OCI-M2 (cell line): ENCODE measurements around the gene CSPG4.
"Not testable (repeated sequence)": the region's sequence is repeated elsewhere in the genome, so short reads cannot be mapped to it uniquely, and the experiment has no call there.

ENCODE experiments used
- DNase-seq: peaks from one replicate; lab custom pipeline; 2025; ENCODE audit not compliant: unreplicated experiment; lab: John Stamatoyannopoulos, UW

The CSPG4 gene

GRCh38 chr15:75689429-75689828, 23.2 kb downstream of the CSPG4 start:
- DNase-seq, result not testable (repeated sequence)

GRCh38 chr15:75688831-75689230, 23.8 kb downstream of the CSPG4 start:
- DNase-seq, result no peak

- DNase-seq, result no peak
Observed at GRCh38 chr15:75688278-75688557, 24.4 kb downstream of the CSPG4 start.

DNA sequence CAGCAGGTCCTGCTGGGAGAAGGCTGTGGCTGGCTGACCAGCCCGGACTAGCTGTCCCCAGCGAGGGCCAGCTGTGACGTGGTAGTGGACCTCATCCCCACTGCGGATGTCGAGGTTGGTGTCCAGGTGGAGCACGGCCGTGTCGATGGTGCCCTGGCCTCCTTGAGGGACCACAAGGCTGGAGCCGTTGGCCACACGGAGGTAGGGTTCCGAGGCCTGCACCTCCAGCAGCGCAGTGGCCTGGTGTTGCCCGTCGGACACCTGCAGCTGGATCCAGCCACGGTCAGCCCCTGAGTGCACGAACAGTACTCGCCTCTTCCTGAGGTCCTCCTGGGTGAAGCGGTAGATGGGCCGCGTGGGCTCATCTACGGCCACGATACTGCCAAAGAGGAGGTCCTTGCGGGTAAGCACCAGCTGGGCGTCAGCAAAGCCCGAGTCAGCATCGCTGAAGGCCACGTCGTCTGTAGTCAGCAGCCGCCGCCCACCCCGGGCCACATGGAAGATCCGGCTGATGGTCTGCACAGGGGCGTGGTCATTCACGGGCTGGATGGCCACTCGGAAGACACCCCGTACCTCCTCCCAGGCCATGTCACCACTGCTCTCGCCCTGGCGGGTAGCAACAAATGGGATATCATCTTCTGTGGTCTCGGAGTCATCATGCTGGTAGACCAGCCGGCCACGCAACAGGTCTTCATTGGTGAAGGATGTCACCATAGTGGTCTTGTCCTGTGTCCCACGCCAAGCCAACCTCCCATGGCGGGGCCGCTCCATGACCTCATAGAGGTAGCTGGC, 25.0 kb downstream of the CSPG4 start:
- no peak for DNase-seq

GRCh38 chr15:75686212-75686642, 26.4 kb downstream of the CSPG4 start:
- DNase-seq, result peak; percentile 1

DNA sequence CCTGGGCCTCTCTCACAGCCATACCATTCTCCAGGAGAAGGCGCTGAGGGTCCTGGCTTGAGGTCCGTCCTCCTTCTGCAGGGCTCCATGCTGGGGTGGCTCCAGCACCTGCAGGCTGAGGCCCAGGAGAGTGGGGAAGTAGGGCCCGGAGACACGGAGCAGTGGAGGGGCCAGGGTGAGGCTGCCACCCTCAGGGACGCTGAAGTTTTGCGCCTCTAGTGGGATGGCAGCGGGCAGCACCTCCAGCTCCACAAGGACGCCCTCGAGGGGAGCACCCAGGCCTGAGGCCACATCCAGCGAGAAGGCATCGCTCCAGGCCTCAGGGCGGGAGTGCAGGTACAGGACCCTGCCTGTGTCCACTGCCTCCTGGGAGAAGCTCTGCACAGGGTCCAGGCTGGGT, 27.5 kb downstream of the CSPG4 start:
- DNase-seq, result no peak

GRCh38 chr15:75684648-75685047, 28.0 kb downstream of the CSPG4 start:
- no peak for DNase-seq

- peak; percentile 47 for DNase-seq
Observed at GRCh38 chr15:75683646-75684312, 28.9 kb downstream of the CSPG4 start.

- no peak for DNase-seq
Observed at GRCh38 chr15:75682181-75683135, 30.2 kb downstream of the CSPG4 start.

DNA sequence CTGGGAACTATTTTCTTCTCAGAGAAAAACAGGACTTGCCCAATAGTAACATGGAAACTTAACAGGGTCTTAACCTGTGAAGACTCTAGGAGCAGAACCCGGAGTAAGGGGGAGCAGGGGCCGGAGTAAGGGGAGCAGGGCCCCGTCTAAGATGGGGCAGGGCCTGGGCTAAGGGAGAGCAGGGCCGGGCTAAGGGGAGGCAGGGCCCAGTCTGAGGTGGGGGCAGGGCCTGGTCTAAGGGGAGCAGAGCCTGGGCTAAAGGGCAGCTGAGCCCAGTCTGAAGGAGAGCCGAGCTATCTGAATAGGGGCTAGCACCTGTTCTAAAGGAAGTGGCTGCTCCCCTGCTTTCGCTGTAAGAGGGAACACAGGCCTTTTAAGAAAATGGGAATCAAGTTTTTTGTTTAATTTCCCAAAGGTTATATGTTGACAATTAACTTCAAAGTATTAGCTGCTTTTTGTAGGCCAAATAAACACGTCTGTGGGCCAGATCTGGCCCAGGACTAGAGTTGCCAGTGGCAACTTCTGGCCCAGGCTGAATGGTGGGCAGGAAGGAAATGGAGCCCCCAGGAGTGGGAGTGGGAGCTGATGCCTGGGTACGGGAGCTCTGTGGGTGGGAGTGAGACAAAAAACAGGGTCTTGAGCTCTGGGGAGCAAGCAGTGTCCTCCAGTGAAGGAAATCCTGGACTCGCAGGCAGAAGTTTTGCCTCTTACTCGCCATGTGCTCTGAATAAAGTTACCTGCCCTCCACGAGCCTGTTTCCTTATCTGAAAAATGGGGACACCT, 32.5 kb downstream of the CSPG4 start:
- DNase-seq, result no peak

DNA sequence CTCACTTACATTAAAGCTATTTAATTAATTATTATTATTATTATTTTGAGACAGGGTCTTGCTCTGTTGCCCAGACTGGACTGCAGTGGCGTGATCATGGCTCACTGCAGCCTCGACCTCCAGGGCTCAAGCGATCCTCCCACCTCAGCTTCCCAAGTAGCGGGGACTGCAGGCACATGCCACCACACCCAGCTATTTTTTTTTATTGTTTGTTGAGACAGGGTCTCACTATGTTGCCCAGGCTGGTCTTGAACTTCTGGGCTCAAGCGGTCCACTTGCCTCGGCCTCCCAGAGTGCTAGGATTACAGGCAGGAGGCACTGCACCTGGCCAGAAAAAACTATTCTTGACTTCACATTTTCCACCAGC, 34.3 kb downstream of the CSPG4 start:
- DNase-seq, result not testable (repeated sequence)

- DNase-seq, result no peak
Observed at GRCh38 chr15:75677465-75678323, 35.0 kb downstream of the CSPG4 start.

GRCh38 chr15:75676688-75677464, 35.8 kb downstream of the CSPG4 start:
- DNase-seq, result no peak

GRCh38 chr15:75675579-75676404, 36.9 kb downstream of the CSPG4 start:
- no peak for DNase-seq

DNA sequence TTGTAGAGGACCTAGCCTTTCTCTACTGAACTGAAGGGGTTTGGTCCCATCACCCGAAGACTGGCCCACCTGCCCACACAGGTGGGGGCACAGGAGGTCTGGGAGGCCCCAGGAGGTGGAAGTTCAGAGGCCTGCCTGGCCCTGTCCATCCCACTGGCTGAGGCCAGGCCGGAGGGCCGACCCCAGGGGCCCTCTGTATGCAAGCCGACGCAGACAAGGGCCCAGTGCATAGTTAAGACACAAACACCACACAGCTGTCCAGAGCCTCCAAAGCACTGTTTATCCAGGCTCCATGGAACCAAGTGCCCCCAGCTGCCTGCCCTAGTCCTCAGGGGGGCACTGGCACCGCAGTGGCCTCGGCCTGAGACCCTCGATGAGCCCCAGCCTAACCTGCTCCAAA, 38.3 kb downstream of the CSPG4 start:
- DNase-seq, result no peak

DNA sequence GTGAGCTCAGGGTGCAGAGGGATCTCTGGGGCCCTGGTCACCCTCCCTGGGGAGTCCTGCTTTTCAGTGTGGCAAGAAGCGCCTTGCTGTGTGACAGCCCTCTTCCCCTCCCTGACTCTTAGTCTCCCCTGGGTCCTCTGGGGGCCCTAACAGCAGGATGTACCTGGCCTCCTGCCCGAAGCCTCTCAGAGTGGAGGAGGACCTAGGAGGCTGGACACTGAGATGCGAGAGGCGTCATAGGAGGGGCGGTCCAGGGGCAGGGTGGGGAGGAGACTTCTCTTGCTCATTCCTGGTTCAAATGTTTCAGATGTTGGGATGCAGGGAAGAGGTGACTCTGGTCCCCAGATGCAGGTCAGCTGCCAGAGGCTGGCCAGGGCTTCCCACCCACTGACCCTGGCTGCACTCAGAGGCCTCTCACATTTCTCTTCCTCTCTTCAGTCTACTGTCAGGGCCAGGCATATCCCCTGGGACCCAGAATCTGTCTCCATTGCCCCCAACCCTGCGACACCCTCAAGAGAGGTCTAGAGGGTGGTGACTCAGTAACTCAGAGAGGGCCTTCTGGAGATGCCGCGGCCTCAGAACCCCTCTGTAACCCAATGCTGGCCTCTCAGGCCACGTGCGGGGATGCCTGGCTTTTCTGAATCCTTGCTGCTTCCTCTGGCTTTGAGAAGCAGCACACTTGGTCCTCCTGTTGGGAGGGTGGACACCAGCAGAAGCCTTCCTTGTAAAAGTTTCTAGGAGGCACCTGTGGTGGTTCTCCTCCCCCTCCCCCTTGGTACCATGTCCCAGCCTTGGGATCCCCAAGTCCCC, 39.0 kb downstream of the CSPG4 start:
- DNase-seq, result no peak

- no peak for DNase-seq
Observed at GRCh38 chr15:75672646-75673425, 39.8 kb downstream of the CSPG4 start.
